H9 (cell line): Measurements from ENCODE around the gene STT3B. TPM values are rescaled to one million over a fixed set of nuclear protein-coding genes. Genes with fewer than 3 reads are reported as not detected.

Experiments
- DNase-seq: peaks from one replicate; pipeline ENCODE4 v3.0.0-alpha.2; 2017
- H2AFZ ChIP-seq: one replicate; pipeline ENCODE4 v1.6.1; 2013; ENCODE audit warnings: mild to moderate bottlenecking, low read length, control low read depth, moderate library complexity
- H2AK5ac ChIP-seq: 2 replicates; pipeline ENCODE4 v1.6.1; 2013; ENCODE audit warnings: low read length, control low read depth, mixed read lengths; ENCODE audit not compliant: insufficient read length
- H2BK120ac ChIP-seq: one replicate; pipeline ENCODE4 v1.6.1; 2013; ENCODE audit warnings: low read depth, mild to moderate bottlenecking, low read length, control low read depth, inconsistent platforms; ENCODE audit not compliant: poor library complexity, severe bottlenecking
- H2BK12ac ChIP-seq: 2 replicates; pipeline ENCODE4 v1.6.1; 2013; ENCODE audit warnings: low read length, control low read depth, mixed read lengths, low read depth; ENCODE audit not compliant: insufficient read length
- H2BK15ac ChIP-seq: 2 replicates; pipeline ENCODE4 v1.6.1; 2013; ENCODE audit warnings: low read depth, low read length, control low read depth
- H2BK20ac ChIP-seq: one replicate; pipeline ENCODE4 v1.6.1; 2013; ENCODE audit warnings: low read depth, mild to moderate bottlenecking, low read length, control low read depth, inconsistent platforms; ENCODE audit not compliant: poor library complexity, severe bottlenecking
- H2BK5ac ChIP-seq: 2 replicates; pipeline ENCODE4 v1.6.1; 2013; ENCODE audit warnings: low read length, control low read depth, mixed read lengths; ENCODE audit not compliant: insufficient read length
- H3K14ac ChIP-seq: 2 replicates; pipeline ENCODE4 v1.6.1; 2013; ENCODE audit warnings: low read length, control low read depth; ENCODE audit not compliant: insufficient read depth
- H3K18ac ChIP-seq: 2 replicates; pipeline ENCODE4 v1.6.1; 2013; ENCODE audit warnings: low read depth, mild to moderate bottlenecking, mixed read lengths, low read length, control low read depth; ENCODE audit not compliant: insufficient read length
- H3K23ac ChIP-seq: 2 replicates; pipeline ENCODE4 v1.6.1; 2013; ENCODE audit warnings: low read length, control low read depth, mixed read lengths, low read depth; ENCODE audit not compliant: insufficient read length
- H3K23me2 ChIP-seq: 2 replicates; pipeline ENCODE4 v1.6.1; 2013; ENCODE audit warnings: low read depth, mild to moderate bottlenecking, mixed read lengths, low read length, control low read depth; ENCODE audit not compliant: insufficient read length, poor library complexity, severe bottlenecking
- H3K27ac ChIP-seq: 2 replicates; pipeline ENCODE4 v1.5.1; 2013; ENCODE audit warnings: low read length, control low read depth, mixed read lengths, low read depth; ENCODE audit not compliant: insufficient read length
- H3K27me3 ChIP-seq: 2 replicates; pipeline ENCODE4 v1.6.1; 2013; ENCODE audit warnings: low read length, control low read depth, inconsistent platforms; ENCODE audit not compliant: insufficient read depth
- H3K4ac ChIP-seq: 2 replicates; pipeline ENCODE4 v1.6.1; 2013; ENCODE audit warnings: low read depth, mild to moderate bottlenecking, control low read depth, inconsistent platforms, low read length, moderate library complexity
- H3K4me1 ChIP-seq: 2 replicates; pipeline ENCODE4 v1.6.1; 2013; ENCODE audit warnings: low read length, control low read depth, inconsistent platforms; ENCODE audit not compliant: insufficient read depth
- H3K4me2 ChIP-seq: 2 replicates; pipeline ENCODE4 v1.6.1; 2013; ENCODE audit warnings: low read length, control low read depth, mixed read lengths; ENCODE audit not compliant: insufficient read length, insufficient read depth
- H3K56ac ChIP-seq: 2 replicates; pipeline ENCODE4 v1.6.1; 2013; ENCODE audit warnings: low read depth, mild to moderate bottlenecking, mixed read lengths, low read length, control low read depth; ENCODE audit not compliant: insufficient read length
- H3K79me1 ChIP-seq: 2 replicates; pipeline ENCODE4 v1.6.1; 2013; ENCODE audit warnings: low read depth, mild to moderate bottlenecking, moderate library complexity, low read length, control low read depth, inconsistent platforms; ENCODE audit not compliant: insufficient read depth, poor library complexity, severe bottlenecking
- H3K79me2 ChIP-seq: 2 replicates; pipeline ENCODE4 v1.6.1; 2013; ENCODE audit warnings: low read length, control low read depth, inconsistent platforms; ENCODE audit not compliant: insufficient read depth
- H3K9ac ChIP-seq: 2 replicates; pipeline ENCODE4 v1.6.1; 2013; ENCODE audit warnings: low read length, control low read depth, mixed read lengths; ENCODE audit not compliant: insufficient read length; ENCODE audit errors: extremely low read depth
- H3K9me3 ChIP-seq: one replicate; pipeline ENCODE4 v1.6.1; 2013; ENCODE audit warnings: low read depth, low read length, inconsistent platforms; ENCODE audit not compliant: control insufficient read depth
- H3T11ph ChIP-seq: one replicate; pipeline ENCODE4 v1.6.1; 2013; ENCODE audit warnings: mild to moderate bottlenecking, low read length, control low read depth, inconsistent platforms
- H4K20me1 ChIP-seq: one replicate; pipeline ENCODE4 v1.6.1; 2013; ENCODE audit not compliant: control insufficient read depth, insufficient read length, insufficient read depth
- H4K5ac ChIP-seq: 2 replicates; pipeline ENCODE4 v1.6.1; 2013; ENCODE audit warnings: low read depth, mild to moderate bottlenecking, mixed read lengths, low read length, control low read depth; ENCODE audit not compliant: insufficient read length
- H4K8ac ChIP-seq: replicated peaks from 2 replicates; pipeline ENCODE4 v1.6.1; 2013; ENCODE audit warnings: low read length, control low read depth, mixed read lengths, low read depth; ENCODE audit not compliant: insufficient read length
- H4K91ac ChIP-seq: 2 replicates; pipeline ENCODE4 v1.6.1; 2013; ENCODE audit warnings: low read depth, mild to moderate bottlenecking, moderate library complexity, mixed read lengths, low read length, control low read depth; ENCODE audit not compliant: insufficient read length
- H3K27ac Mint-ChIP-seq, 3 experiments: 2 replicates in 2 of 3; 3 replicates in 1 of 3; pipeline ENCODE4 v1.8.0; 2020 to 2021; ENCODE audit warnings: mixed read lengths in 3 of 3, mild to moderate bottlenecking in 1 of 3, moderate library complexity in 1 of 3
- H3K27me3 Mint-ChIP-seq: 2 replicates; pipeline ENCODE4 v1.8.0; 2021; ENCODE audit warnings: low read depth, mild to moderate bottlenecking, moderate library complexity, mixed read lengths
- H3K36me3 Mint-ChIP-seq, 3 experiments: 2 replicates in 2 of 3; 3 replicates in 1 of 3; pipeline ENCODE4 v1.8.0; 2020 to 2021; ENCODE audit warnings: low read depth in 3 of 3, mixed read lengths in 3 of 3; ENCODE audit not compliant: insufficient read depth in 1 of 3
- H3K4me1 Mint-ChIP-seq, 2 experiments: 2 replicates each; pipeline ENCODE4 v1.8.0; 2020; ENCODE audit warnings: mixed read lengths in 2 of 2
- H3K4me3 Mint-ChIP-seq, 2 experiments: 2 replicates in 1 of 2; 3 replicates in 1 of 2; pipeline ENCODE4 v1.8.0; 2020 to 2021; ENCODE audit warnings: mild to moderate bottlenecking in 2 of 2, mixed read lengths in 2 of 2, moderate library complexity in 1 of 2
- H3K9me3 Mint-ChIP-seq, 2 experiments: 2 replicates in 1 of 2; 3 replicates in 1 of 2; pipeline ENCODE4 v1.8.0; 2020; ENCODE audit warnings: mild to moderate bottlenecking in 2 of 2, mixed read lengths in 2 of 2, moderate library complexity in 1 of 2
- WGBS: extraction: QIAGEN DNeasy Blood & Tissue Kit; methylation state at CpG from one replicate; pipeline ENCODE4 v1.1.7; 2013; ENCODE audit warnings: missing lambda C conversion rate, low lambda C conversion rate, mixed read lengths; ENCODE audit not compliant: insufficient read length; ENCODE audit errors: extremely low coverage; 5-methylcytosine and 5-hydroxymethylcytosine counted together
- total RNA-seq: library from RNA; stranded (reverse); gene quantifications from 2 replicates; pipeline ENCODE4 v1.2.1, GENCODE V29; 2021
- TF ChIP-seq, protein P1 (sequence below): fragments of 200-600 bp; sonication (generic); conservative IDR thresholded peaks from 3 replicates; pipeline ENCODE4 v1.8.0; 2021; ENCODE audit warnings: antibody characterized with exemption, mild to moderate bottlenecking

Gene STT3B
- total RNA-seq, 1 experiment from 2014 or later, result 79.9 TPM

DNA sequence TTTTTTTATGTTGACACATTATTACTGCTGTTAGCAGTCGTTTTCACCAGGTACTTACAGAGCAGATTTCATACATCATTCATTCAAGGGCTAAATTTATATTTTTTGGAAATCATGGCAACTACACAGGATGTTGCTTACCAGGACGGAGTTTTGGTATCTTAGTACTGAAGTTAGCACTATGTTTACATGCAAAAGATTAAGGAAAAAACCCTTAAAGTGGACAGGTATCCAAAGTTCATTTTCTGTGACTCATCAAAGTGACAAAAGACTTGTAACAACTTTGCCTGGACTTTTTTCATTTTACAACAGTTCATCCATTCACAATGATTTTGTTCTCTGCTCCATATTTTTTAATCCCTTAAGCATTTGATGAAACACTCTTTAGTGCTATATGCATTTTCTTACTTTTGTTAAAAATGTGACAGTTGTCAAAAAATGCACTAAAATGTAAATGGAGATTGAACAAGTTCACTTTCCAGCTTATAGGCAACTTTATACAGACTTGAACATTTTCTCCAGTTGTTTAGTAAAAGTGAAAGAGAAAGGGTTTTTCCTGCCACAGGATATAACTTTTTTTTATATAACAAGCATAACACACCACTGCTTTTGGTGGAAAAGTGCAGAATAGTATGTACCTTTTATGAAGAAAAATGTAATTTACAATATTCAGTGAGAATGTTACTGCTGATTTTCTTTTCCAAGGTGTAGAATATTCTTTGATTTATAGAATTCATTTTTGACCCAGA lies 104.1 kb downstream of the STT3B start:
- Histone ChIP-seq H4K20me1 (no peaks in the 10 kb centered on the region), H3K79me1 (no peaks in the 10 kb centered on the region), H4K91ac (no peak overlapping the region), H3K23ac (no peak overlapping the region), H3K9ac (no peak overlapping the region), H2BK15ac (no peak overlapping the region), H3K14ac (no peak overlapping the region), H3K79me2 (no peaks in the 10 kb centered on the region), H2AFZ (no peak overlapping the region), H3K23me2 (no peaks in the 10 kb centered on the region), H3K18ac (no peak overlapping the region), H3K27ac (no peak overlapping the region), H3K4me1 (no peaks in the 10 kb centered on the region), H2AK5ac (no peak overlapping the region), H3K9me3 (no peaks in the 10 kb centered on the region), H2BK120ac (no peak overlapping the region), H2BK12ac (no peak overlapping the region), H2BK20ac (no peak overlapping the region), H3K56ac (no peak overlapping the region), H3K4ac (no peak overlapping the region), H3K4me2 (no peak overlapping the region), H3K27me3 (no peaks in the 10 kb centered on the region), H4K5ac (no peak overlapping the region), H4K8ac (no peak overlapping the region), H3T11ph (no peak overlapping the region), H2BK5ac (no peak overlapping the region)
- no peaks in the 10 kb centered on the region for H3K27me3 Mint-ChIP-seq
- no peaks in the 10 kb centered on the region for H3K4me1 Mint-ChIP-seq
- TF ChIP-seq, protein P1, sequence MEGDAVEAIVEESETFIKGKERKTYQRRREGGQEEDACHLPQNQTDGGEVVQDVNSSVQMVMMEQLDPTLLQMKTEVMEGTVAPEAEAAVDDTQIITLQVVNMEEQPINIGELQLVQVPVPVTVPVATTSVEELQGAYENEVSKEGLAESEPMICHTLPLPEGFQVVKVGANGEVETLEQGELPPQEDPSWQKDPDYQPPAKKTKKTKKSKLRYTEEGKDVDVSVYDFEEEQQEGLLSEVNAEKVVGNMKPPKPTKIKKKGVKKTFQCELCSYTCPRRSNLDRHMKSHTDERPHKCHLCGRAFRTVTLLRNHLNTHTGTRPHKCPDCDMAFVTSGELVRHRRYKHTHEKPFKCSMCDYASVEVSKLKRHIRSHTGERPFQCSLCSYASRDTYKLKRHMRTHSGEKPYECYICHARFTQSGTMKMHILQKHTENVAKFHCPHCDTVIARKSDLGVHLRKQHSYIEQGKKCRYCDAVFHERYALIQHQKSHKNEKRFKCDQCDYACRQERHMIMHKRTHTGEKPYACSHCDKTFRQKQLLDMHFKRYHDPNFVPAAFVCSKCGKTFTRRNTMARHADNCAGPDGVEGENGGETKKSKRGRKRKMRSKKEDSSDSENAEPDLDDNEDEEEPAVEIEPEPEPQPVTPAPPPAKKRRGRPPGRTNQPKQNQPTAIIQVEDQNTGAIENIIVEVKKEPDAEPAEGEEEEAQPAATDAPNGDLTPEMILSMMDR, result no peak
- no peak for DNase-seq
- no CpG with 5 or more reads among the region's 2 CpGs for whole genome bisulfite sequencing
- no peak overlapping the region for H3K4me3 Mint-ChIP-seq
- peaks cover under 1 to 20% (median 14%) of the 10 kb centered on the region in 3 experiments; a peak in 6 of 7 replicates for H3K36me3 Mint-ChIP-seq
- no peaks in the 10 kb centered on the region for H3K9me3 Mint-ChIP-seq
- H3K27ac Mint-ChIP-seq, result peak overlapping the region in 1 of 3 experiments; percentile 67; a peak in 1 of 7 replicates
